WTC11 (cell line): ENCODE data around the gene EBF3. TPM values are rescaled to one million over a fixed set of nuclear protein-coding genes. Genes with fewer than 3 reads are reported as not detected.

ENCODE experiments used
- ATAC-seq: fragments of 200-7000 bp; cut with Tn5 transposase; 2 replicates; pipeline ENCODE4 v1.10.0; 2021; ENCODE audit warnings: mild to moderate bottlenecking, moderate library complexity
- CTCF ChIA-PET: fragments of 300-600 bp; sonication (Branson Sonifier 250); formaldehyde crosslinking; loops from one replicate; lab custom pipeline; 2021; ENCODE audit warnings: antibody characterized with exemption; lab: Charles Lee
- POLR2A ChIA-PET: fragments of 350-600 bp; sonication (Branson Sonifier 250); formaldehyde crosslinking; loops from one replicate; lab custom pipeline; 2021; ENCODE audit warnings: antibody characterized with exemption; lab: Charles Lee
- DNase-seq: peaks from one replicate; pipeline ENCODE4 v3.0.0; 2021; ENCODE audit warnings: low spot score
- H3K27ac Mint-ChIP-seq: 2 replicates; pipeline ENCODE4 v1.8.0; 2021; ENCODE audit warnings: mixed read lengths
- H3K27me3 Mint-ChIP-seq: 2 replicates; pipeline ENCODE4 v1.8.0; 2021; ENCODE audit warnings: low read depth, mild to moderate bottlenecking, moderate library complexity, mixed read lengths
- H3K36me3 Mint-ChIP-seq: 2 replicates; pipeline ENCODE4 v1.8.0; 2021; ENCODE audit warnings: mixed read lengths
- H3K4me1 Mint-ChIP-seq: 2 replicates; pipeline ENCODE4 v1.8.0; 2022; ENCODE audit warnings: mixed read lengths
- H3K4me3 Mint-ChIP-seq: 2 replicates; pipeline ENCODE4 v1.8.0; 2021; ENCODE audit warnings: mild to moderate bottlenecking, moderate library complexity, mixed read lengths
- H3K9me3 Mint-ChIP-seq: 2 replicates; pipeline ENCODE4 v1.8.0; 2021; ENCODE audit warnings: mixed read lengths
- ATF1 ChIP-seq: sonication (generic); formaldehyde crosslinking; IDR thresholded peaks from 2 replicates; pipeline ENCODE4 v1.8.1; 2023; ENCODE audit warnings: mild to moderate bottlenecking, moderate library complexity, missing genetic modification reagents
- CREB1 ChIP-seq: sonication (generic); formaldehyde crosslinking; IDR thresholded peaks from 2 replicates; pipeline ENCODE4 v1.8.0; 2023; ENCODE audit warnings: mild to moderate bottlenecking, missing genetic modification reagents
- CREM ChIP-seq: sonication (generic); formaldehyde crosslinking; IDR thresholded peaks from 2 replicates; pipeline ENCODE4 v1.8.1; 2022; ENCODE audit warnings: mild to moderate bottlenecking, missing genetic modification reagents, moderate library complexity
- FOXP1 ChIP-seq: sonication (generic); formaldehyde crosslinking; IDR thresholded peaks from 2 replicates; pipeline ENCODE4 v1.8.0; 2022; ENCODE audit warnings: missing genetic modification reagents, mild to moderate bottlenecking, moderate library complexity, borderline replicate concordance
- GRHL2 ChIP-seq: fragments of 250-450 bp; sonication (Bioruptor Pico); IDR thresholded peaks from 2 replicates; pipeline ENCODE4 v1.8.0; 2022; ENCODE audit warnings: mild to moderate bottlenecking, moderate library complexity; ENCODE audit not compliant: insufficient replicate concordance, severe bottlenecking
- KAT7 ChIP-seq: sonication (generic); formaldehyde crosslinking; IDR thresholded peaks from 2 replicates; pipeline ENCODE4 v1.8.1; 2023; ENCODE audit warnings: missing genetic modification reagents, mild to moderate bottlenecking, borderline replicate concordance
- MXD4 ChIP-seq: fragments of 250-450 bp; sonication (Bioruptor Pico); IDR thresholded peaks from 2 replicates; pipeline ENCODE4 v1.8.0; 2021; ENCODE audit warnings: mild to moderate bottlenecking, moderate library complexity, borderline replicate concordance
- NR1H2 ChIP-seq: sonication (generic); formaldehyde crosslinking; IDR thresholded peaks from 2 replicates; pipeline ENCODE4 v1.9.0; 2021; ENCODE audit warnings: mild to moderate bottlenecking, moderate library complexity, missing genetic modification reagents
- OVOL2 ChIP-seq: fragments of 250-450 bp; sonication (Bioruptor Pico); IDR thresholded peaks from 2 replicates; pipeline ENCODE4 v1.9.0; 2021; ENCODE audit warnings: mild to moderate bottlenecking, borderline replicate concordance
- RELA ChIP-seq: sonication (generic); formaldehyde crosslinking; IDR thresholded peaks from 2 replicates; pipeline ENCODE4 v1.8.1; 2022; ENCODE audit warnings: missing genetic modification reagents, mild to moderate bottlenecking, borderline replicate concordance
- RORB ChIP-seq: fragments of 250-450 bp; sonication (Bioruptor Pico); IDR thresholded peaks from 2 replicates; pipeline ENCODE4 v1.9.0; 2021; ENCODE audit warnings: mild to moderate bottlenecking
- TCF7 ChIP-seq: sonication (generic); formaldehyde crosslinking; IDR thresholded peaks from 2 replicates; pipeline ENCODE4 v1.8.0; 2022; ENCODE audit warnings: mild to moderate bottlenecking, low read depth, missing genetic modification reagents, moderate library complexity
- USF1 ChIP-seq: sonication (generic); formaldehyde crosslinking; IDR thresholded peaks from 2 replicates; pipeline ENCODE4 v1.8.0; 2022; ENCODE audit warnings: mild to moderate bottlenecking, missing genetic modification reagents
- ZBTB21 ChIP-seq: sonication (generic); formaldehyde crosslinking; IDR thresholded peaks from 2 replicates; pipeline ENCODE4 v1.8.1; 2023; ENCODE audit warnings: mild to moderate bottlenecking, missing genetic modification reagents, borderline replicate concordance
- ZMAT4 ChIP-seq: fragments of 250-450 bp; sonication (Bioruptor Pico); IDR thresholded peaks from 2 replicates; pipeline ENCODE4 v1.9.0; 2021; ENCODE audit warnings: mild to moderate bottlenecking
- ZNF121 ChIP-seq: sonication (generic); formaldehyde crosslinking; IDR thresholded peaks from 2 replicates; pipeline ENCODE4 v1.8.0; 2023; ENCODE audit warnings: missing genetic modification reagents
- ZNF138 ChIP-seq: sonication (generic); formaldehyde crosslinking; conservative IDR thresholded peaks from 2 replicates; pipeline ENCODE4 v1.8.1; 2022; ENCODE audit warnings: mild to moderate bottlenecking, moderate library complexity, missing genetic modification reagents
- ZNF281 ChIP-seq: sonication (generic); formaldehyde crosslinking; IDR thresholded peaks from 2 replicates; pipeline ENCODE4 v1.8.0; 2023; ENCODE audit warnings: mild to moderate bottlenecking, missing genetic modification reagents
- ZNF317 ChIP-seq: sonication (generic); formaldehyde crosslinking; IDR thresholded peaks from 2 replicates; pipeline ENCODE4 v1.8.1; 2023; ENCODE audit warnings: low read depth, mild to moderate bottlenecking, moderate library complexity, missing genetic modification reagents, borderline replicate concordance
- total RNA-seq: library from RNA; stranded (reverse); gene quantifications from 3 replicates; pipeline ENCODE4 v1.2.3, GENCODE V29; 2021
- TF ChIP-seq, protein P1 (sequence below): sonication (generic); formaldehyde crosslinking; IDR thresholded peaks from 2 replicates; pipeline ENCODE4 v1.8.1; 2023; ENCODE audit warnings: mild to moderate bottlenecking, missing genetic modification reagents, borderline replicate concordance
- TF ChIP-seq, protein P2 (sequence below): sonication (generic); formaldehyde crosslinking; IDR thresholded peaks from 2 replicates; pipeline ENCODE4 v1.8.1; 2022; ENCODE audit warnings: low read depth, mild to moderate bottlenecking, moderate library complexity, missing genetic modification reagents, borderline replicate concordance

Gene EBF3
- total RNA-seq, 1 experiment from 2014 or later = 1.2 TPM

DNA sequence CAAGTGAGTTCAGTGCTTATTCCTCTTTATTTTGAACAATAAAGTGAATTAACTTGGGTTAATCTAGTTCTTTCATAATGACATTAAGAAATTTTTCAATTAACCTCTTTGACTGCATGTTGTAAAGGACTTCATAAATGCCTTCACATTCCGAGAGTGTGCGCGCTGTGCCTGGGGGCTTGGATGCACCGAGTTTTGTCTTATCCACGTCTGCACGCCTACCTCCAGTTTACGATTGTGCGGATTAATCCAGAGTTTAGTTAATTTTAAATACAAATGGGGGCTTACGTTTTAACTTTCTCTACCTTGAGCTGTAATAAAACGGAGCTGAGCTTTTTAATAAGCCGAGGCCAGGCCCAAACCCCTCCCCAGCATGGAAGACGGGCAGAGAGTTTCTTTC is 120.4 kb downstream of the EBF3 start:
- no peak overlapping the region for H3K27ac Mint-ChIP-seq
- DNase-seq = no peak
- no peak for TF ChIP-seq ATF1 (CRISPR knock-in tag)
- POLR2A ChIA-PET = no interaction called here
- H3K9me3 Mint-ChIP-seq = no peaks in the 10 kb centered on the region
- ATAC-seq = no peak
- no peaks in the 10 kb centered on the region for H3K36me3 Mint-ChIP-seq
- no peak overlapping the region for H3K4me3 Mint-ChIP-seq
- peaks cover 28% of the 10 kb centered on the region for H3K4me1 Mint-ChIP-seq
- no peaks in the 10 kb centered on the region for H3K27me3 Mint-ChIP-seq
- CTCF ChIA-PET = interaction anchor here (1.1 to 1.2 kb wide), 2 partner anchors 9 to 10 kb away, joined by 3 to 4 read pairs; no protein-coding TSS in a partner anchor

GRCh38 chr10:129843131-129843541 is 120.9 kb downstream of the EBF3 start:
- TF ChIP-seq GRHL2 (CRISPR knock-in tag) = no peak
- no peak for TF ChIP-seq NR1H2 (CRISPR knock-in tag)
- TF ChIP-seq, protein P1, sequence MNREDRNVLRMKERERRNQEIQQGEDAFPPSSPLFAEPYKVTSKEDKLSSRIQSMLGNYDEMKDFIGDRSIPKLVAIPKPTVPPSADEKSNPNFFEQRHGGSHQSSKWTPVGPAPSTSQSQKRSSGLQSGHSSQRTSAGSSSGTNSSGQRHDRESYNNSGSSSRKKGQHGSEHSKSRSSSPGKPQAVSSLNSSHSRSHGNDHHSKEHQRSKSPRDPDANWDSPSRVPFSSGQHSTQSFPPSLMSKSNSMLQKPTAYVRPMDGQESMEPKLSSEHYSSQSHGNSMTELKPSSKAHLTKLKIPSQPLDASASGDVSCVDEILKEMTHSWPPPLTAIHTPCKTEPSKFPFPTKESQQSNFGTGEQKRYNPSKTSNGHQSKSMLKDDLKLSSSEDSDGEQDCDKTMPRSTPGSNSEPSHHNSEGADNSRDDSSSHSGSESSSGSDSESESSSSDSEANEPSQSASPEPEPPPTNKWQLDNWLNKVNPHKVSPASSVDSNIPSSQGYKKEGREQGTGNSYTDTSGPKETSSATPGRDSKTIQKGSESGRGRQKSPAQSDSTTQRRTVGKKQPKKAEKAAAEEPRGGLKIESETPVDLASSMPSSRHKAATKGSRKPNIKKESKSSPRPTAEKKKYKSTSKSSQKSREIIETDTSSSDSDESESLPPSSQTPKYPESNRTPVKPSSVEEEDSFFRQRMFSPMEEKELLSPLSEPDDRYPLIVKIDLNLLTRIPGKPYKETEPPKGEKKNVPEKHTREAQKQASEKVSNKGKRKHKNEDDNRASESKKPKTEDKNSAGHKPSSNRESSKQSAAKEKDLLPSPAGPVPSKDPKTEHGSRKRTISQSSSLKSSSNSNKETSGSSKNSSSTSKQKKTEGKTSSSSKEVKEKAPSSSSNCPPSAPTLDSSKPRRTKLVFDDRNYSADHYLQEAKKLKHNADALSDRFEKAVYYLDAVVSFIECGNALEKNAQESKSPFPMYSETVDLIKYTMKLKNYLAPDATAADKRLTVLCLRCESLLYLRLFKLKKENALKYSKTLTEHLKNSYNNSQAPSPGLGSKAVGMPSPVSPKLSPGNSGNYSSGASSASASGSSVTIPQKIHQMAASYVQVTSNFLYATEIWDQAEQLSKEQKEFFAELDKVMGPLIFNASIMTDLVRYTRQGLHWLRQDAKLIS (CRISPR knock-in tag) = no peak
- no peak for TF ChIP-seq KAT7 (CRISPR knock-in tag)
- TF ChIP-seq, protein P2, sequence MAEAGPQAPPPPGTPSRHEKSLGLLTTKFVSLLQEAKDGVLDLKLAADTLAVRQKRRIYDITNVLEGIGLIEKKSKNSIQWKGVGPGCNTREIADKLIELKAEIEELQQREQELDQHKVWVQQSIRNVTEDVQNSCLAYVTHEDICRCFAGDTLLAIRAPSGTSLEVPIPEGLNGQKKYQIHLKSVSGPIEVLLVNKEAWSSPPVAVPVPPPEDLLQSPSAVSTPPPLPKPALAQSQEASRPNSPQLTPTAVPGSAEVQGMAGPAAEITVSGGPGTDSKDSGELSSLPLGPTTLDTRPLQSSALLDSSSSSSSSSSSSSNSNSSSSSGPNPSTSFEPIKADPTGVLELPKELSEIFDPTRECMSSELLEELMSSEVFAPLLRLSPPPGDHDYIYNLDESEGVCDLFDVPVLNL (CRISPR knock-in tag) = no peak
- no peak for TF ChIP-seq ZNF138 (CRISPR knock-in tag)
- no peak for TF ChIP-seq TCF7 (CRISPR knock-in tag)
- TF ChIP-seq MXD4 (CRISPR knock-in tag) = no peak
- TF ChIP-seq ZBTB21 (CRISPR knock-in tag) = no peak
- no peak for TF ChIP-seq ZMAT4 (CRISPR knock-in tag)
- TF ChIP-seq ZNF317 = no peak
- no peak for TF ChIP-seq FOXP1 (CRISPR knock-in tag)
- TF ChIP-seq RELA (CRISPR knock-in tag) = no peak
- TF ChIP-seq ZNF121 (CRISPR knock-in tag) = no peak
- no peak for TF ChIP-seq RORB (CRISPR knock-in tag)
- TF ChIP-seq ZNF281 (CRISPR knock-in tag) = no peak
- TF ChIP-seq CREB1 = no peak
- no peak for TF ChIP-seq USF1
- TF ChIP-seq CREM = no peak
- TF ChIP-seq OVOL2 = no peak
- TF ChIP-seq, all 79 proteins: peak for 0
- no peak overlapping the region for H3K27ac Mint-ChIP-seq
- ChIA-PET CTCF (interaction anchor here (1.2 kb wide), 1 partner anchor 11 kb away, joined by 3 read pairs; no protein-coding TSS in a partner anchor), POLR2A (no interaction called here)
- H3K4me3 Mint-ChIP-seq = no peak overlapping the region
- peaks cover 27% of the 10 kb centered on the region for H3K4me1 Mint-ChIP-seq
- no peaks in the 10 kb centered on the region for H3K9me3 Mint-ChIP-seq
- H3K36me3 Mint-ChIP-seq = no peaks in the 10 kb centered on the region
- no peaks in the 10 kb centered on the region for H3K27me3 Mint-ChIP-seq
- DNase-seq (no peak), ATAC-seq (no peak)
